Measurements from ENCODE around the gene BMPER.

The BMPER gene

DNA sequence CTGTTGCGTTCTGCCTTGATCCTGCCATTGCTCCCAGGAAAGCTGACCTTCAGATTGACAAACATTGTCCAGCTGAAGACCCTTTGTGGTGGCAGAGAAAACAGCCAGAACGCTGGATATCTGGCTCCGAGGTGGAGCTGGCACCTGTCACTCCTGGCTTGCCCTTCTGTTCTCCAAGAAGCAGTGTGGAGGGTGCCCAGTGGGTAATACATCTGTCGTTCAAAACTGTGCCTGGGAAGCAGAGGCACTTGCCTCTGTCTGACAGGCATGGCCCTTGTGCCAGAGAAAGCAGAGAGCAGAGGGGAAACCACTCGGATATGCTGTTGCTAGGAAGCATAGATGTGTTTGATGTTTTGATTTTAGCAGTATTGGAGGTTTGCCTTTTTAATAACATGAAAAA, 231.4 kb downstream of the BMPER start:
- Mint-ChIP-seq H3K27me3 (no peaks in the 10 kb centered on the region), H3K4me1 (ENCODE audit: low read depth) (no peaks in the 10 kb centered on the region), H3K4me3 (no peak overlapping the region), H3K27ac (no peak overlapping the region), H3K9me3 (ENCODE audit: low read depth) (no peaks in the 10 kb centered on the region), H3K36me3 (no peaks in the 10 kb centered on the region)

DNA sequence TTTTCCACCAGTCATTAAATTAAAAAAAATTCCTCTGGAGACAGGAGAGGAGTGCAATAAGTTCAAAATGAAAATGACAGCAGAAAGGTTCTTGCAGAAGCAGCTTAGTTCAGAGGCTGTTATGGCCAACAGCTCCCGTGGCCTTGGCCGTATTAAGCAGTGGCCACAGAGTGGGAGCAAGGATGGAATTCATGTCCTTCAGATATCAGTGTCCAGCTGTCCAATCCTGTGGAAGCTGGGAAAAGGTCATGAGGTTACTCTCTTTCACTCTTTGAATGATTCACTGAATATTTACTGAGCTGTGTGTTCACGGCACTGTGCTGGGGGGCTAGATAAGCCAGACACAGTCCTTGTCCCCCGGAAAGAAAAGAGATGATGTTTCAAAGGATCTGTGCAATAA, 231.8 kb downstream of the BMPER start:
- Mint-ChIP-seq H3K36me3 (no peaks in the 10 kb centered on the region), H3K4me3 (no peak overlapping the region), H3K27ac (no peak overlapping the region), H3K27me3 (no peaks in the 10 kb centered on the region), H3K4me1 (ENCODE audit: low read depth) (no peaks in the 10 kb centered on the region), H3K9me3 (ENCODE audit: low read depth) (no peaks in the 10 kb centered on the region)

DNA sequence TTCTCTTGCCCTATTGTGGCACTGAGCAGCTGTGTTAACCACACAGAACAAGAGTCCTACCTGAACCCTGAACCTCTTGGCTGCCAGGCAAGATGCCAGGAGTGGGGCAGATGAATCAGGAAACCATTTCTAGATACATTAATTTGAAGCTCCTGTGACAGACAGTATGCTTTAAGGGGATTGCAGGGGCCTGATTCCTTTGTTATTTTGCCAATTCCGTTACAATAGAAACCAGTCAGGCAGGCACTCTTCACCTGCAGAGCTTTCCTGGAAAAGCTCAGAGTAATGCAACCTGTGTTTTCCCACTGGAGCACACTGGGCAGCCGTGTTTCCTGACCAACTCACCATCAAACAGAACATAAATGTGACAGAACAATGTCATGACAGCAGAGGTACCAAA, 233.1 kb downstream of the BMPER start:
- no peaks in the 10 kb centered on the region for H3K4me1 Mint-ChIP-seq (ENCODE audit: low read depth)
- no peaks in the 10 kb centered on the region for H3K36me3 Mint-ChIP-seq
- H3K27me3 Mint-ChIP-seq, result no peaks in the 10 kb centered on the region
- no peak overlapping the region for H3K27ac Mint-ChIP-seq
- no peak overlapping the region for H3K4me3 Mint-ChIP-seq
- H3K9me3 Mint-ChIP-seq (ENCODE audit: low read depth), result no peaks in the 10 kb centered on the region

DNA sequence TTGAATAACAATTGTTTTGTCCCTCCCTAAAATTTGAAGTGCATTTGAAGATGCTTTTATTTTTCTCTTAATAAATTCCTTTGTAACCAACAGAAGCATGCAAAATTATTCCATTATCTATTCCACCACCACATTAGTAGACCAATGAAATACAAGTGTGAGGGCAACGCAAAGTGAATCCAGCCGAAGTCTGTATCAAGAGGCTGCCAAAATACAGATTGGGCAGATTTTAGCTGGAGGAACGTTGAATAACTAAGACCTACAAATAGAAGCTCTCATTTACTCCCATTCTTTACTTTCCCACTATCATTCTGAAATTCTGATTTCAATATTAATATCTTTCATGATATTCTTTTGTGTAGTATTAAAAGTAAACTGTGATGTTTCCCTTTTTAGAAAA, 233.7 kb downstream of the BMPER start:
- Mint-ChIP-seq H3K4me3 (no peak overlapping the region), H3K27ac (no peak overlapping the region), H3K4me1 (ENCODE audit: low read depth) (no peaks in the 10 kb centered on the region), H3K36me3 (no peaks in the 10 kb centered on the region), H3K9me3 (ENCODE audit: low read depth) (no peaks in the 10 kb centered on the region), H3K27me3 (peaks cover 1% of the 10 kb centered on the region)

DNA sequence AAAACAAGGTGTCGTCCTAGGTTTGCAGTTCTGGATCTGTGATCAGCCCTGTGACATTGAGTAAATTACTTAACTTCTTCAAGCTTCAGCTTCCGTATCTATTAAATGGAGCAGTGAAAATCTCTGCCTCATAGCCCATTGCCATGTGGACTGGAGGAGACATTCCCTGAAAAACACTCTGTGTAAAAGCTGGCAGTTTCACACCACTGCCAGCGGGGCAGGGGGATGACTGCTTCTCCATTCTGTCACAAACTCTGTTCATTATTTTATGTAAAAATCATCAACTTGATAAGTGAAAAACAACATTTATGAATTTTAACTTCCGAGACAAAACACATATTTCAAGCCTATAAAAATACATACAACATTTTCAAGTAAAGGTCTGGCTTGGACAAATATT, 234.7 kb downstream of the BMPER start:
- no peaks in the 10 kb centered on the region for H3K36me3 Mint-ChIP-seq
- H3K4me1 Mint-ChIP-seq (ENCODE audit: low read depth), result no peaks in the 10 kb centered on the region
- H3K27me3 Mint-ChIP-seq, result peaks cover 1% of the 10 kb centered on the region
- H3K27ac Mint-ChIP-seq, result no peak overlapping the region
- H3K4me3 Mint-ChIP-seq, result no peak overlapping the region
- H3K9me3 Mint-ChIP-seq (ENCODE audit: low read depth), result no peaks in the 10 kb centered on the region

DNA sequence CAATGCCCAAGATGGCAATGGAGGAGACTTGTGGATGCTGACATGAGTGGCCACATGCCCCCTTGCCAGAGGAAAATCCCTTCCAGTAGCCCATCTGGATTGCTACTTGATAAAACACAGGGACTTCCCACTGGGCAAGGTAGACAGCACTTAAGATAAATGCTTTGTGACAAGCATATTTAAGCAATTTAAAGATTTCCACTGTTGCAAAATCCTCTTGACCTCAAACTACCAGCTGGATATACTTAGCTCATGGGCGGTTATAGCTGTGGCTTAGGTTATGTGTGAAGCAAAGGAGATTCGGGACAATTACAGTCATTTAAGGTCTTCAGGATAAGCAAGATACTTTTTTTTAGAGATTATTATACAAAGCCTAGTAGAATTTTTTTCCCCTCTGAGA, 238.1 kb downstream of the BMPER start:
- H3K9me3 Mint-ChIP-seq (ENCODE audit: low read depth), result no peaks in the 10 kb centered on the region
- no peaks in the 10 kb centered on the region for H3K36me3 Mint-ChIP-seq
- no peaks in the 10 kb centered on the region for H3K4me1 Mint-ChIP-seq (ENCODE audit: low read depth)
- H3K27ac Mint-ChIP-seq, result no peak overlapping the region
- no peak overlapping the region for H3K4me3 Mint-ChIP-seq
- H3K27me3 Mint-ChIP-seq, result peaks cover 1% of the 10 kb centered on the region

DNA sequence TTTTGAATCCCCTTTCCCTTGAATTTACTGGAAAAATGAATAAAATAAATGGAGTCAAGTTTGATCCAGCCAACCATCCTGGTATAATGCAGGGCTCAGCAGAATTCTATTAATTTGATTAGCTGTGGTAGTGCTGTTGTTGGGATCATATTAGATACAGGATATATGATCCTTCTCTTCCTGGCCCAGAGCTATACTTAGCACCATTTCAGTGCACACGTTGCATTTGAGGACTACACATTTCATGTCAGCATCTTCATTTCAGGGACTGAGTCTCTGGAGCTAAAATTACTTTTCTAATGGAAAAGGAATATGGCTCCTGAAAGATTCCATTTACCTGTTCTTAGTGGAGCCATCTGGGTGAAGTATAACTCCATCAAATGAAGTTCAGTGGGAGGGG, 240.3 kb downstream of the BMPER start:
- Mint-ChIP-seq H3K4me3 (no peak overlapping the region), H3K27me3 (peaks cover 1% of the 10 kb centered on the region), H3K4me1 (ENCODE audit: low read depth) (no peaks in the 10 kb centered on the region), H3K9me3 (ENCODE audit: low read depth) (no peaks in the 10 kb centered on the region), H3K27ac (no peak overlapping the region), H3K36me3 (no peaks in the 10 kb centered on the region)

DNA sequence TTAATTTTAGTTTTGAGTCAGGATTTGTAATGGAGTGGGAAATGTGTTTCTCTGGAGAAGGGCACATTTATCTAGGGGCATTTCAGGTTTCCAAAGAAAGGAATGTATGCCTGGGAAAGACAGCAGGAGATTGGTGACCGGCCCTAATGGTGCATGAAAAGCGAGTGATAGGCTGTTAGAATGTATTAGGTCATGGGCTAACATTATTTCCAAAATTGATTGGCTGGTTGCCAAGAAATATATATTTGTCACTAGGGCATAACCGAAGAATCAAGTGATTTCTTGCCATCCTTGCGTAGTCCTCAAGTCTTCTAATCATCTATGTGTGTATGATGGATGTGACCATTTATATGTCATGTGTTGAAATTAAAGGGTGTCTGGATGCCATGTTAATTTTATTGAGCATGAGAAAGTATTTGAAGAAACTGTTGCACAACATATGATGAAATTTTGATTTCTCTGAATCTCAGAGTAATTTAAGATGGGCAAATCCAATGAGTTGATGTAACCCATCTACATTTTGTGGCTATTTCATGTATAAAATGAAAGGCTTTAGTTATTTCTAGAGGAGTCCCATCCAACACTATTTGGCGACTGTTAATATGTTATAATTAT, 248.4 kb downstream of the BMPER start:
- Mint-ChIP-seq H3K27ac (no peak overlapping the region), H3K9me3 (ENCODE audit: low read depth) (no peaks in the 10 kb centered on the region), H3K27me3 (no peaks in the 10 kb centered on the region), H3K4me3 (no peak overlapping the region), H3K4me1 (ENCODE audit: low read depth) (no peaks in the 10 kb centered on the region), H3K36me3 (no peaks in the 10 kb centered on the region)

DNA sequence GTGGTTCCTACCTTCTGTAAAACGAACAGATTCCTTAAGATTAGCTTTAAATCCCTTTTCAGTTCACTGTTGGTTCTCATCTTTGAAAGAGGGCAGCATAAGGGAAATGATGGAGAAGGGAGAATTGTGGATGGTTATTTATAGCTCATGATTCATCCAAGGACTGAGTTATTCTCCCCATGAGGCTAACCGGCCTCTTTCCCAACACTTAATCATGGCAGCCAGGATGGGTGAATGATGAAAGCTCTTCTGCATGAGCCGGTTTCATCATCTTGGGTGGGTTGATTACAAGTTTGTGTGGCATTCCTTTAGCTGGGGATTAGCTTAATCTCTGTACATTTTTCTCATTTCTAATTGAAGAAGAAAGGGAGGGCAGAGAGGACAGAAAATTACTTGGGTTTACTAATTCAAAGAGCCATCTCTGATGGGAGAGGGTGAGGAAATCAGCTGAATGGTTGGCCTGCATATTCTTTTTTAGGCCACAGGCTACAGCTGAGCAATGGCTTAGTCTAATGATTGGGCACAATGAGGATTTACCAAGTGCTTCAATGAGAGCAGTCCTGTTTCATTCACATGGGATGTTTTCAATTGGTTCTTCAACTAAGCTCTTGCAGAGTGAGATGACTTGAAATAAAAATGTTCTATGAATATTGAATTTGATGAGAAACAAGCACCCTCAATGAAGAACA, 250.0 kb downstream of the BMPER start:
- H3K4me1 Mint-ChIP-seq (ENCODE audit: low read depth), result no peaks in the 10 kb centered on the region
- no peaks in the 10 kb centered on the region for H3K36me3 Mint-ChIP-seq
- H3K9me3 Mint-ChIP-seq (ENCODE audit: low read depth), result no peaks in the 10 kb centered on the region
- H3K27me3 Mint-ChIP-seq, result no peaks in the 10 kb centered on the region
- no peak overlapping the region for H3K27ac Mint-ChIP-seq
- no peak overlapping the region for H3K4me3 Mint-ChIP-seq

DNA sequence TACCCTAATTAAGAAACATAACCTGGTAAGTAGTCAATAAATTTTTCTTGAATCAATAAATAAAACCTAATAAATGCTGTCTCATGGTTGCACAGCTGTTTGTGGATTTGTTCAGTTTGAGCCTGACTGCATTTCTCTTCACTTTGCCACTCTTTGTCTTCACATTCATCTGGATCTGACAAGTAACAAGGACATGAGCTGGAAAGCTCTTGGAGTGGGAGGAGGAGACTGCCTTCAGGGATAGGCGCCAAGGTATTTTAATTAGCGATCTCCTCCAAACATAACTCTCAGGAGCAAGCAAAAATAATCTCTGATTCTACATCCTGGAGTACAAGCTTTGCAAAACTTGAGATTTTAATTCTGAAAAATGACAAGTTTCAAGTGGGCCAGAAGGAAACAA, 251.0 kb downstream of the BMPER start:
- H3K36me3 Mint-ChIP-seq, result no peaks in the 10 kb centered on the region
- no peaks in the 10 kb centered on the region for H3K27me3 Mint-ChIP-seq
- H3K4me3 Mint-ChIP-seq, result no peak overlapping the region
- no peaks in the 10 kb centered on the region for H3K9me3 Mint-ChIP-seq (ENCODE audit: low read depth)
- no peak overlapping the region for H3K27ac Mint-ChIP-seq
- H3K4me1 Mint-ChIP-seq (ENCODE audit: low read depth), result no peaks in the 10 kb centered on the region

DNA sequence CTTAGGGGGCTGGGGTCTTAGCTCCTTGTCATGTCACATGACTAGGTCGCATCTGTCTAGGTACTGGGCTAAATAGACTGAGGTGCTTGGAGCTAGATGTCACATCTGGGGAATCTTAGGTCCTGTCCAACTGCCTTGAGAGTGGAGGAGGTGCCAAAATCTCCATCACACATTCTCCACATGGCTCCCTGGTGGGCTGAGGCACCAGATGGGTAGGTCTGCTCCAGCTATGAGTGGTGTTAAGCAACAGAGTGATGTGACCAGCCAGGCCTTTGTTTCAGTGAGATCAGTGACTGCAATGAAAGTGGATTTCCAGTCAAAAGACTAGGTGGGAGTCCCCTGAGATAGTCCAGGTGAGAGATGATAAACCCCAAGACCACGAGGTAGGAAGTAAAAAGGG, 251.8 kb downstream of the BMPER start:
- Mint-ChIP-seq H3K4me1 (ENCODE audit: low read depth) (no peaks in the 10 kb centered on the region), H3K36me3 (no peaks in the 10 kb centered on the region), H3K27ac (no peak overlapping the region), H3K9me3 (ENCODE audit: low read depth) (peaks cover 1% of the 10 kb centered on the region), H3K4me3 (no peak overlapping the region), H3K27me3 (no peaks in the 10 kb centered on the region)

DNA sequence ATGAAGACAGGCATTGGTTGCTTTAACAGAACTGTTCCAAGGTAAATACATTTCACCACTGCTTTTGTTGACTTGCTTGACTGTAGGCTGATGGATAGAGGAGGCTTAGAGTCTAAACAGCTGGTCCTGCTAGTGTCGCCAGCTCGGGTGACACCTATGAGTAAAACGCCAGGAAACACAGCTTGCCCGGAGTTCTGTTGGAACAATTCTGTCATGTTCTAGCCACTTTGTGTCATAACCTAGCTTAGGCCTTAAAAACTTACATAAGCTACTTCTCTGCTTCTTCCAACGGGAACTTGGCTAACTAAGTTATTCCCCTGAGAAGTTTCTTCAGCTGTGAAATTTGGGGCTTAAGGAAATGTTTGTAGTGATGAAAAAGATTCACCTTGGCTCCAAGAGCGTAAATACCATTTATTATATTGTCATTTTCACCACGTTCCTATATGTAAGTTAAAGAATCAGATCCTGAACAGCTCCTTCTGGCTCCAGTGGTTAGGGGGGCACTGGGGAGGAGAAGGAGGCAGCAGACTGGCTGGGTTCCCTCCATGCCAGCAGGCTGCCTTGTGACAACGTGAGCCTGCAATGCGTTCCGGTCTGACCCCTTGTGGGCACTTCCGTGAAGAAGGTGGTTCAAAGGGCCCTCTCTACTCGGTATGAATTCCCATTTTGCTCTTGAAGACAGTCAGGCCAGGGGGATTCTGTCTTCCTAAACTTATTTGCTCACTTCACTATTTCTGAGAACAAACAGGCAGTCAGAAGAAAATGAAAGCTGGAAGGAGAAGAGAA, 253.2 kb downstream of the BMPER start:
- Mint-ChIP-seq H3K27ac (no peak overlapping the region), H3K9me3 (ENCODE audit: low read depth) (peaks cover 4% of the 10 kb centered on the region), H3K4me1 (ENCODE audit: low read depth) (no peaks in the 10 kb centered on the region), H3K36me3 (no peaks in the 10 kb centered on the region), H3K27me3 (no peaks in the 10 kb centered on the region), H3K4me3 (no peak overlapping the region)

DNA sequence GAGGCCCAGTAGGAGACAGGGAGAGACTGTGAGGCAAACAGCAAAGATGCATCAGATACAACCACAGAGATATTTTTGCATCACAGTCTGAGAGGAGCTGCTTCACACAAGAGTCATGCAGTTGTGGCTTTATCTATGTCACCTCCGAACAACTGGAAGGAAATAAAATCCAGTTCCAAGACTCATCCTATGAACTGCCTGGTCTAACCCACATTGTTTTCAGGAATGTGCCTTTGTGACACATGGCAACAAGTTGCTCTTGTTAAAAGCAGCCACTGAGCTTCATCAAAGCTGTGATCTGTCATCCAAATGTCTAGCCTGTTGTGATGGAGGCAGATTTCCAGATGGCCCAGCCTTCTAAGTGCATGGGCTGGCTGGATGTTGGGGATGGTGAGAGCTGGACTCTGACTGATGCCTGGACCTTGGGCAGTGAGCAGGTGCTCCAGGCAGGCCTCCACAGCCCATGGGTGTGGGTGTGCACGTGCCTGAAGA, 255.0 kb downstream of the BMPER start:
- Mint-ChIP-seq H3K36me3 (no peaks in the 10 kb centered on the region), H3K27me3 (no peaks in the 10 kb centered on the region), H3K4me3 (no peak overlapping the region), H3K27ac (no peak overlapping the region), H3K4me1 (ENCODE audit: low read depth) (no peaks in the 10 kb centered on the region), H3K9me3 (ENCODE audit: low read depth) (peaks cover 9% of the 10 kb centered on the region)

DNA sequence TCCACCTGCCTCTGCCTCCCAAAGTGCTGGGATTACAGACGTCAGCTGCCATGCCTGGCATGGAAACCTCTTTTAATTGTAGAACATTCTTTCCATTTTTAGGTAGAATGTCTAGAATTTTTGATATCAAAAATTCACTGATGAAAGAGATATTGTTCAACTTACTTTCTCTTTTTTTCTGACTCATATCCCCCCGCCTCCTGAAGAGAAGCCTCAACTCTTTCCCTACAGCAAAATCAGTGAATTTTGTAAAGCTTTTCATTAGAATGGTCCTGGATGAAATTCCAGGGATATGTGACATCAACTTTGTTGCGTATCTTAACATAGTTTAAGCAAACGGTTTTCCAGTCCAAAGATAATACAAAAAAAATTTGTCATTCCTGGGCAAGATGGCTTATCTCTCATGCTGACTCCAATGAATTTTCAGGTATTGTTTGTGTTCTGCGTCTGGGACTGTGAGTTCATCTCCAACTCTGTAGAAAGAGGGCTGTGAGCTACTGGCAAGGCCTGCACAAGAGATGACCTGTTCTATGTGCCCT, 256.8 kb downstream of the BMPER start:
- Mint-ChIP-seq H3K36me3 (no peaks in the 10 kb centered on the region), H3K27ac (no peak overlapping the region), H3K4me3 (no peak overlapping the region), H3K9me3 (ENCODE audit: low read depth) (peaks cover 9% of the 10 kb centered on the region), H3K27me3 (no peaks in the 10 kb centered on the region), H3K4me1 (ENCODE audit: low read depth) (no peaks in the 10 kb centered on the region)

DNA sequence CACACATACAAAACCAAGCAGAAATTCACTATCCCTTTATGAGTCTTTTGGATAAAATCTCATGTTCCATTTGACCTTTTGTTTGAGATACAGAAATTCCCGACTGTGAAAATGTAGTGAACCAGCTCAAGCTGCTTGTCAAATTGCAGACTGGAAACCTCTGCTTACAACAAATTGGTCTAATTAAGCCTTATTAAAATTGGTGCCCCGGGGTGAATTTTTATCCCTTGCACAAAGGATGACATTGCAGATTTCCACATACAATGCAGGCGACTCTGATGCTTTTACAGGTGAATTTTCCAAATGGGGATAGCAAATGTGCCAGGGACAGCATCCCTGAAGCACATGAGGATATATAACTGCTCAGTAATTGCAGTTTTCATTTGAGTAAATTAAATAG, 257.3 kb downstream of the BMPER start:
- Mint-ChIP-seq H3K27ac (no peak overlapping the region), H3K36me3 (no peaks in the 10 kb centered on the region), H3K27me3 (no peaks in the 10 kb centered on the region), H3K9me3 (ENCODE audit: low read depth) (peaks cover 9% of the 10 kb centered on the region), H3K4me1 (ENCODE audit: low read depth) (no peaks in the 10 kb centered on the region), H3K4me3 (no peak overlapping the region)
